Heart left ventricle (tissue), 16 donors: ENCODE data around the gene TKT. TPM values are rescaled to one million over a fixed set of nuclear protein-coding genes. Genes with fewer than 3 reads are reported as not detected.

Experiments used
- ATAC-seq, 4 donors: fragments of 200-7000 bp; cut with Tn5 transposase; one replicate each; pipeline ENCODE4 v1.9.1; 2020 to 2022; ENCODE audit warnings: moderate library complexity in 4 of 4, mild to moderate bottlenecking in 3 of 4, moderate number of reproducible peaks in 1 of 4
- DNase-seq, 5 donors: peaks; one replicate each; pipeline ENCODE4 v3.0.0-alpha.2; 2020
- H3K27ac ChIP-seq, 12 donors: fragments of 200-600 bp; sonication (generic) in 4 of 12; one replicate each; pipeline versions ENCODE4 v1.5.0 to v1.8.0; 2016 to 2022; ENCODE audit warnings: mild to moderate bottlenecking in 2 of 12
- H3K27me3 ChIP-seq, 9 donors: fragments of 200-600 bp; sonication (generic) in 2 of 9; one replicate each; pipeline versions ENCODE4 v1.5.1 to v1.8.0; 2016 to 2022; ENCODE audit warnings: mild to moderate bottlenecking in 3 of 9
- H3K36me3 ChIP-seq, 9 donors: fragments of 200-600 bp; sonication (generic) in 2 of 9; one replicate each; pipeline versions ENCODE4 v1.5.0 to v1.8.0; 2018 to 2022; ENCODE audit warnings: mild to moderate bottlenecking in 2 of 9
- H3K4me1 ChIP-seq, 12 donors: fragments of 200-600 bp; sonication (generic) in 4 of 12; one replicate each; pipeline versions ENCODE4 v1.5.0 to v1.8.0; 2016 to 2022; ENCODE audit warnings: mild to moderate bottlenecking in 3 of 12
- H3K4me3 ChIP-seq, 12 donors: fragments of 200-600 bp; sonication (generic) in 4 of 12; one replicate each; pipeline versions ENCODE4 v1.5.0 to v1.8.0; 2017 to 2022; ENCODE audit warnings: mild to moderate bottlenecking in 9 of 12, moderate library complexity in 4 of 12
- H3K9me3 ChIP-seq, 12 donors: fragments of 200-600 bp; sonication (generic) in 4 of 12; one replicate each; pipeline versions ENCODE4 v1.5.0 to v1.8.0; 2016 to 2022; ENCODE audit warnings: mild to moderate bottlenecking in 1 of 12
- CTCF ChIP-seq, 12 donors: fragments of 200-600 bp; sonication (generic) in 4 of 12; IDR thresholded peaks; one replicate each; pipeline versions ENCODE4 v1.5.0 to v1.8.0; 2018 to 2022; ENCODE audit warnings: antibody characterized with exemption in 12 of 12, mild to moderate bottlenecking in 5 of 12
- POLR2A ChIP-seq, 2 donors: fragments of 450-650 bp; IDR thresholded peaks; one replicate each; pipeline ENCODE4 v1.6.1; 2017; ENCODE audit warnings: antibody characterized with exemption in 2 of 2, mild to moderate bottlenecking in 2 of 2, moderate library complexity in 2 of 2
- WGBS, 4 donors: extraction: QIAGEN DNeasy Blood & Tissue Kit in 2 of 4; methylation state at CpG; one replicate each; pipeline versions ENCODE4 v1.1.5 to v1.1.7; 2013 to 2018; 5-methylcytosine and 5-hydroxymethylcytosine counted together
- intact Hi-C, 10 donors: fragments of 100-400 bp; cut with DNase I; formaldehyde crosslinking; loops; one replicate each; pipeline versions ENCODE4 v1.11.1 to v1.14.2; 2022
- polyA plus RNA-seq, 2 donors: library from polyadenylated mRNA; stranded (reverse); fragments of 200-250 nt; gene quantifications; one replicate each; pipeline ENCODE4 v1.2.3, GENCODE V29; 2013
- total RNA-seq, 9 donors: library from RNA; depleted of rRNA in 2 of 9; stranded (reverse); fragments of >200 nt in 2 of 9; fragmentation: NEBNext Ultra II Directional in 3 of 9; extraction: Animal tissue kit (Norgen Biotek cat#: 25700) in 3 of 9; gene quantifications; one replicate each; pipeline versions ENCODE4 v1.1.0 to v1.2.4, GENCODE V29; 2016 to 2023
- donor health status: ischemic (EF 13 %, LVEDD 7.1; RV severe dilation, severe dysfunction).
- donor health status: healthy with polysubstance abuse.
- donor health status: DM: no; HTN: yes; CAD: no.
- donor health status: DM: no; HTN: no; CAD: no.
- donor health status: ischemic (EF 25% LVEDD 6.9; RV normal size, moderate dysfunction).
- donor health status: ischemic (EF 25% LVEDD 5.7; RV mildly dilated, moderate dysfunction).
- donor health status: healthy.
- donor health status: DM: yes; HTN: yes; CAD: no.
- donor health status: ischemic (EF 35%, LVEDD 5.7; RV mildly dilated, moderate dysfunction).
- donor health status: nonischemic (EF 11% LVEDD 7.7; RV severe dilation, severe dysfunction).
- donor health status: DM: yes; HTN: yes; CAD: no.
- donor health status: PGD.
- donor health status: ischemic (EF 29% LVEDD 5.4; RV normal size, mild dysfunction).
- donor health status: nonischemic (EF 23%, LVEDD 6.1; RV moderate dilation, normal function).

Gene TKT
- total and polyA plus RNA-seq, 11 donors: 20.6 to 111 (median 36.6) TPM

- Histone ChIP-seq H3K27me3 (no peaks in the 10 kb centered on the region), H3K27ac (peak overlapping the region in 3 of 12 donors; percentile 47 to 78 (median 74)), H3K9me3 (no peaks in the 10 kb centered on the region), H3K4me1 (peaks cover 0 to 28% (median 14%) of the 10 kb centered on the region in 12 donors), H3K36me3 (no peaks in the 10 kb centered on the region), H3K4me3 (no peak overlapping the region)
- DNase-seq (no peak), ATAC-seq (no peak)
- intact Hi-C loops: no loop called here
- TF ChIP-seq CTCF (IDR thresholded peaks at IDR 0.05) (no peak), POLR2A (IDR thresholded peaks at IDR 0.05) (no peak)
- 77 to 90% (median 79%) methylated on average over 4 of the region's 4 CpGs for WGBS, 4 donors
Measured at GRCh38 chr3:53263907-53264306, 8.1 kb upstream of the TKT start.

GRCh38 chr3:53261712-53262111, 5.9 kb upstream of the TKT start:
- ATAC-seq (no peak), DNase-seq (no peak)
- H3K27me3 ChIP-seq: no peaks in the 10 kb centered on the region
- no peaks in the 10 kb centered on the region for H3K36me3 ChIP-seq
- no peaks in the 10 kb centered on the region for H3K9me3 ChIP-seq
- H3K4me3 ChIP-seq: no peak overlapping the region
- peaks cover 0 to 32% (median 12%) of the 10 kb centered on the region in 12 donors for H3K4me1 ChIP-seq
- 44 to 51% (median 48%) methylated on average over 5 of the region's 5 CpGs for WGBS, 4 donors
- H3K27ac ChIP-seq: peak overlapping the region in 4 of 12 donors; percentile 24 to 54 (median 40)
- no peak for TF ChIP-seq CTCF (IDR thresholded peaks at IDR 0.05)
- no peak for TF ChIP-seq POLR2A (IDR thresholded peaks at IDR 0.05)
- intact Hi-C loops: no loop called here

GRCh38 chr3:53260286-53260785, 4.5 kb upstream of the TKT start:
- peaks cover 0 to 35% (median 15%) of the 10 kb centered on the region in 12 donors for H3K4me1 ChIP-seq
- peak overlapping the region; percentile 37 to 79 (median 70) for H3K27ac ChIP-seq
- no peaks in the 10 kb centered on the region for H3K27me3 ChIP-seq
- TF ChIP-seq CTCF (IDR thresholded peaks at IDR 0.05) (no peak), POLR2A (IDR thresholded peaks at IDR 0.05) (no peak)
- no peaks in the 10 kb centered on the region for H3K36me3 ChIP-seq
- no peaks in the 10 kb centered on the region for H3K9me3 ChIP-seq
- ATAC-seq (peak; percentile 42 to 50 (median 48)), DNase-seq (peak in 2 of 5 donors; percentile 64 to 66)
- H3K4me3 ChIP-seq: no peak overlapping the region
- intact Hi-C loops: no loop called here
- 27 to 48% (median 39%) methylated on average over 3 to 4 of the region's 4 CpGs for WGBS, 4 donors

- peaks cover 0 to 31% (median 14%) of the 10 kb centered on the region in 12 donors for H3K4me1 ChIP-seq
- peak overlapping the region; percentile 37 to 79 (median 70) for H3K27ac ChIP-seq
- no peaks in the 10 kb centered on the region for H3K9me3 ChIP-seq
- WGBS, 4 donors: 44 to 52% (median 49%) methylated on average over 8 to 9 of the region's 9 CpGs
- H3K36me3 ChIP-seq: no peaks in the 10 kb centered on the region
- DNase-seq: peak in 1 of 5 donors; percentile 59
- intact Hi-C loops: no loop called here
- ATAC-seq: peak; percentile 8 to 45 (median 22)
- TF ChIP-seq POLR2A (IDR thresholded peaks at IDR 0.05) (no peak), CTCF (IDR thresholded peaks at IDR 0.05) (no peak)
- H3K4me3 ChIP-seq: no peak overlapping the region
- H3K27me3 ChIP-seq: no peaks in the 10 kb centered on the region
Measured at GRCh38 chr3:53259427-53260259, 3.8 kb upstream of the TKT start.
